NB4 (cell line): ENCODE results near the gene SEMA3F.

ENCODE experiments used
- DNase-seq: peaks from one replicate; pipeline ENCODE4 v3.0.0; 2010; ENCODE audit warnings: low read depth
- H3K4me3 ChIP-seq: one replicate; pipeline ENCODE4 v1.5.1; 2011; ENCODE audit warnings: mild to moderate bottlenecking, low read depth, low read length, moderate library complexity
- CTCF ChIP-seq: IDR thresholded peaks from one replicate; pipeline ENCODE4 v1.5.1; 2012; ENCODE audit warnings: low read depth, low read length
- MAX ChIP-seq: IDR thresholded peaks from 2 replicates; pipeline ENCODE4 v1.6.1; 2011; ENCODE audit warnings: low read depth, low read length
- MYC ChIP-seq: IDR thresholded peaks from 2 replicates; pipeline ENCODE4 v1.6.1; 2011; ENCODE audit warnings: low read depth, low read length
- POLR2A ChIP-seq: IDR thresholded peaks from 2 replicates; pipeline ENCODE4 v1.6.1; 2011; ENCODE audit warnings: mild to moderate bottlenecking; ENCODE audit not compliant: insufficient read length; ENCODE audit errors: extremely low read depth

Gene SEMA3F

GRCh38 chr3:50221051-50221410, 65.9 kb downstream of the SEMA3F start:
- no peak overlapping the region for H3K4me3 ChIP-seq
- TF ChIP-seq MYC (no peak), MAX (no peak), POLR2A (no peak), CTCF (no peak)
- DNase-seq, result no peak

- peak; percentile 36 for DNase-seq
- no peak overlapping the region for H3K4me3 ChIP-seq
- no peak for TF ChIP-seq POLR2A
- peak; percentile 17 for TF ChIP-seq CTCF
Observed at GRCh38 chr3:50221411-50222168, 66.5 kb downstream of the SEMA3F start.

- no peak for TF ChIP-seq MAX
- TF ChIP-seq MYC, result no peak
- no peak for TF ChIP-seq CTCF
- no peak for TF ChIP-seq POLR2A
- no peak for DNase-seq
Observed at GRCh38 chr3:50222169-50222528, 67.0 kb downstream of the SEMA3F start.

GRCh38 chr3:50224639-50225038, 69.5 kb downstream of the SEMA3F start:
- TF ChIP-seq CTCF (no peak), POLR2A (no peak), MAX (no peak), MYC (no peak)
- DNase-seq, result no peak
- no peak overlapping the region for H3K4me3 ChIP-seq

More at GRCh38 chr3:50222169-50222528, 67.0 kb downstream of the SEMA3F start:
- H3K4me3 ChIP-seq, result no peak overlapping the region

- DNase-seq, result peak; percentile 54
- no peak for TF ChIP-seq MAX
- no peak for TF ChIP-seq POLR2A
- TF ChIP-seq CTCF, result no peak
- TF ChIP-seq MYC, result no peak
- peak overlapping the region; percentile 17 for H3K4me3 ChIP-seq
Observed at GRCh38 chr3:50226888-50227389, 71.8 kb downstream of the SEMA3F start.
